Measurements from ENCODE around the gene BCKDK. TPM values are rescaled to one million over a fixed set of nuclear protein-coding genes. Genes with fewer than 3 reads are reported as not detected.

BCKDK gene
- total and polyA plus RNA-seq, 2 of the 13 experiments (the other 11 are each of a cell fraction or from before 2014, with no cell fraction given): 24.9 to 42.6 TPM

GRCh38 chr16:31149332-31149731 is 41.1 kb downstream of the BCKDK start:
- FAIRE-seq: no peak
- ChIA-PET CTCF (ENCODE audit: low intra/inter-chr PET ratio, low total read pairs) (no interaction called here), POLR2A (interaction anchor here (0.8 kb wide), 1 partner anchor 9 kb away, joined by 3 read pairs; no protein-coding TSS in a partner anchor)
- BruUV-seq (replicated peaks): no TSS peak
- ATAC-seq: peak; percentile 11; the same call in 2 of the 3 replicates
- Histone ChIP-seq H3K4me2 (ENCODE audit: low read depth, low read length) (0 out of 2 replicates have a peak overlapping the region, but pooled peaks have one; percentile 2), H3K4me3 (replicated peaks in 1 of 3; ENCODE audit: insufficient read depth in 1 of 3, low read depth in 2 of 3, low read length in 3 of 3) (no peak overlapping the region), H2AFZ (ENCODE audit: low read length) (no peak overlapping the region), H3K79me2 (ENCODE audit: insufficient read depth, low read length) (no peaks in the 10 kb centered on the region), H3K9ac (ENCODE audit: insufficient read depth, low read depth, low read length) (no peak overlapping the region), H3K4me1 (ENCODE audit: insufficient read depth, low read length) (peaks cover 36% of the 10 kb centered on the region), H4K20me1 (ENCODE audit: insufficient read depth, low read length) (no peaks in the 10 kb centered on the region), H3K36me3 (replicated peaks in 1 of 2; ENCODE audit: control insufficient read depth in 1 of 2, insufficient read depth in 2 of 2, low read length in 2 of 2) (no peaks in the 10 kb centered on the region), H3K27ac (ENCODE audit: extremely low read length, insufficient read depth, low read length) (no peak overlapping the region), H3K27me3 (ENCODE audit: control insufficient read depth in 1 of 2, insufficient read depth in 2 of 2, low read length in 2 of 2) (peaks cover 1 to 33% of the 10 kb centered on the region in 2 experiments; a peak in 4 of 5 replicates), H3K9me3 (ENCODE audit: low read length) (no peaks in the 10 kb centered on the region)
- no peak for TF ChIP-seq ZSCAN25 (CRISPR knock-in tag; IDR thresholded peaks at IDR 0.05)
- no peak for TF ChIP-seq ESRRA (CRISPR knock-in tag; IDR thresholded peaks at IDR 0.05; ENCODE audit: low read depth)
- TF ChIP-seq ZNF264 (CRISPR knock-in tag; IDR thresholded peaks at IDR 0.05): no peak
- TF ChIP-seq ATRX (CRISPR knock-in tag; IDR thresholded peaks at IDR 0.05; ENCODE audit: borderline replicate concordance): no peak
- no peak for DNase-seq (ENCODE audit: low spot score)
- in situ Hi-C loops (cut with HindIII; ENCODE audit: extremely low pct_ligation_motif_present, low pct_unique_long_range_greater_than_20kb) (no loop called here), intact Hi-C loops (cut with micrococcal nuclease; ENCODE audit: unreplicated experiment) (loop anchor here (10.0 kb wide), 1 partner anchor 195 kb away; the partner anchor contains the start of gene SETD1A)
- 23% methylated on average over 5 of the region's 5 CpGs for WGBS (ENCODE audit: low lambda C conversion rate)

- ATAC-seq (peak; percentile 67), DNase-seq (ENCODE audit: low spot score) (no peak), FAIRE-seq (no peak)
- Histone ChIP-seq H3K27ac (ENCODE audit: extremely low read length, insufficient read depth, low read length) (no peak within 1 kb of the TSS), H3K27me3 (ENCODE audit: control insufficient read depth in 1 of 2, insufficient read depth in 2 of 2, low read length in 2 of 2) (peaks cover 1 to 35% of the 10 kb centered on the region in 2 experiments; a peak in 4 of 5 replicates), H3K4me2 (ENCODE audit: low read depth, low read length) (0 out of 2 replicates have a peak within 1 kb of the TSS, but pooled peaks have one; percentile 2), H3K9ac (ENCODE audit: insufficient read depth, low read depth, low read length) (no peak within 1 kb of the TSS), H3K36me3 (replicated peaks in 1 of 2; ENCODE audit: control insufficient read depth in 1 of 2, insufficient read depth in 2 of 2, low read length in 2 of 2) (no peaks in the 10 kb centered on the region), H3K4me3 (replicated peaks in 1 of 3; ENCODE audit: insufficient read depth in 1 of 3, low read depth in 2 of 3, low read length in 3 of 3) (no peak within 1 kb of the TSS; a peak in 1 of 6 replicates), H3K9me3 (ENCODE audit: low read length) (no peaks in the 10 kb centered on the region), H2AFZ (ENCODE audit: low read length) (no peak within 1 kb of the TSS), H3K79me2 (ENCODE audit: insufficient read depth, low read length) (no peaks in the 10 kb centered on the region), H4K20me1 (ENCODE audit: insufficient read depth, low read length) (no peaks in the 10 kb centered on the region), H3K4me1 (ENCODE audit: insufficient read depth, low read length) (peaks cover 31% of the 10 kb centered on the region)
- intact Hi-C loops (cut with micrococcal nuclease; ENCODE audit: unreplicated experiment): loop anchor here (10.0 kb wide), 1 partner anchor 195 kb away; the partner anchor contains the start of gene SETD1A
- 10% methylated on average over 10 of the region's 11 CpGs for WGBS (ENCODE audit: low lambda C conversion rate)
- ChIA-PET CTCF (ENCODE audit: low intra/inter-chr PET ratio, low total read pairs) (no interaction called here), POLR2A (interaction anchor here (0.8 kb wide), 1 partner anchor 10 kb away, joined by 3 read pairs; no protein-coding TSS in a partner anchor)
- in situ Hi-C loops (cut with HindIII; ENCODE audit: extremely low pct_ligation_motif_present, low pct_unique_long_range_greater_than_20kb): no loop called here
- BruUV-seq (replicated peaks): no TSS peak
- TF ChIP-seq PHF21A (CRISPR knock-in tag; IDR thresholded peaks at IDR 0.05) (0 out of 2 replicates have a peak, but pooled peaks have one; percentile 23), KLF12 (CRISPR knock-in tag; IDR thresholded peaks at IDR 0.05; ENCODE audit: borderline replicate concordance) (no peak), ZNF878 (CRISPR knock-in tag; IDR thresholded peaks at IDR 0.05) (no peak), MTF1 (CRISPR knock-in tag; IDR thresholded peaks at IDR 0.05) (no peak), NFKB2 (CRISPR knock-in tag; IDR thresholded peaks at IDR 0.05; ENCODE audit: borderline replicate concordance) (no peak), SP4 (CRISPR knock-in tag; IDR thresholded peaks at IDR 0.05) (no peak), ZNF501 (CRISPR knock-in tag; IDR thresholded peaks at IDR 0.05) (no peak), NR0B2 (CRISPR knock-in tag; IDR thresholded peaks at IDR 0.05) (no peak), MAF1 (CRISPR knock-in tag; IDR thresholded peaks at IDR 0.05; ENCODE audit: borderline replicate concordance) (no peak), ZEB1 (IDR thresholded peaks at IDR 0.05; ENCODE audit: insufficient replicate concordance, low read depth) (no peak), ZNF737 (CRISPR knock-in tag; IDR thresholded peaks at IDR 0.05; ENCODE audit: borderline replicate concordance) (no peak), GATAD2A (CRISPR knock-in tag; IDR thresholded peaks at IDR 0.05) (no peak), ZNF557 (CRISPR knock-in tag; IDR thresholded peaks at IDR 0.05) (no peak), ZNF232 (CRISPR knock-in tag; IDR thresholded peaks at IDR 0.05; ENCODE audit: borderline replicate concordance) (no peak)
Observed at GRCh38 chr16:31149894-31150890, 42.0 kb downstream of the BCKDK start, which contains the start of gene PRSS36. Gene PRSS36 (minus strand): TSS chr16:31150066. CDS start chr16:31150035, 31 bp downstream.
